Mesenchymal stem cell (in vitro differentiated cells and primary cell): Measurements from ENCODE around the gene FRY.

ENCODE experiments used
- DNase-seq: peaks from one replicate; pipeline ENCODE4 v3.0.0-alpha.2; 2013
- H2AFZ ChIP-seq: one replicate; pipeline ENCODE4 v1.6.1; 2013; ENCODE audit warnings: low read depth, mild to moderate bottlenecking, control low read depth, inconsistent platforms, low read length, moderate library complexity
- H2AK5ac ChIP-seq: 2 replicates; pipeline ENCODE4 v1.6.1; 2013; ENCODE audit warnings: low read length, moderate library complexity, mild to moderate bottlenecking, inconsistent platforms; ENCODE audit not compliant: severe bottlenecking
- H2BK120ac ChIP-seq: one replicate; pipeline ENCODE4 v1.6.1; 2013; ENCODE audit warnings: low read depth, mild to moderate bottlenecking, inconsistent platforms, low read length, moderate library complexity
- H2BK12ac ChIP-seq, 2 experiments: one replicate each; pipeline ENCODE4 v1.6.1; 2013; ENCODE audit warnings: inconsistent platforms in 2 of 2, low read length in 2 of 2, mild to moderate bottlenecking in 2 of 2, moderate library complexity in 2 of 2, control low read depth in 1 of 2
- H2BK15ac ChIP-seq: one replicate; pipeline ENCODE4 v1.6.1; 2013; ENCODE audit warnings: mild to moderate bottlenecking, low read depth, inconsistent platforms; ENCODE audit not compliant: poor library complexity, severe bottlenecking
- H2BK5ac ChIP-seq: 2 replicates; pipeline ENCODE4 v1.6.1; 2013; ENCODE audit warnings: low read depth, mild to moderate bottlenecking, low read length, control low read depth, inconsistent platforms; ENCODE audit not compliant: poor library complexity, severe bottlenecking
- H3K14ac ChIP-seq, 2 experiments: one replicate each; pipeline ENCODE4 v1.6.1; 2013; ENCODE audit warnings: inconsistent platforms in 2 of 2, low read length in 2 of 2, control low read depth in 1 of 2, mild to moderate bottlenecking in 1 of 2, moderate library complexity in 1 of 2
- H3K18ac ChIP-seq, 2 experiments: one replicate each; pipeline ENCODE4 v1.6.1; 2013; ENCODE audit warnings: inconsistent platforms in 2 of 2, low read length in 2 of 2, control low read depth in 1 of 2, low read depth in 1 of 2, mild to moderate bottlenecking in 1 of 2
- H3K23ac ChIP-seq, 2 experiments: one replicate each; pipeline ENCODE4 v1.6.1; 2013; ENCODE audit warnings: inconsistent platforms in 2 of 2, low read length in 2 of 2, mild to moderate bottlenecking in 2 of 2, moderate library complexity in 2 of 2, control low read depth in 1 of 2
- H3K27ac ChIP-seq: 2 replicates; pipeline ENCODE4 v1.5.1; 2013; ENCODE audit warnings: mild to moderate bottlenecking, moderate library complexity, low read length, control low read depth, inconsistent platforms; ENCODE audit not compliant: poor library complexity, severe bottlenecking
- H3K27me3 ChIP-seq, 2 experiments: 2 replicates each; pipeline versions ENCODE4 v1.6.1 to v1.7.0; 2013; ENCODE audit warnings: low read length in 2 of 2, mild to moderate bottlenecking in 2 of 2, moderate library complexity in 2 of 2, control low read depth in 1 of 2, inconsistent platforms in 1 of 2; ENCODE audit not compliant: control insufficient read depth in 1 of 2, insufficient read depth in 1 of 2
- H3K36me3 ChIP-seq, 2 experiments: 2 replicates each; pipeline versions ENCODE4 v1.6.1 to v1.7.0; 2013; ENCODE audit warnings: low read length in 2 of 2, control low read depth in 1 of 2, inconsistent platforms in 1 of 2, low read depth in 1 of 2, mild to moderate bottlenecking in 1 of 2; ENCODE audit not compliant: insufficient read depth in 2 of 2, control insufficient read depth in 1 of 2
- H3K4ac ChIP-seq, 2 experiments: one replicate each; pipeline ENCODE4 v1.6.1; 2013; ENCODE audit warnings: inconsistent platforms in 2 of 2, low read length in 2 of 2, mild to moderate bottlenecking in 2 of 2, moderate library complexity in 2 of 2, control low read depth in 1 of 2, low read depth in 1 of 2
- H3K4me1 ChIP-seq: 2 replicates; pipeline ENCODE4 v1.6.1; 2013; ENCODE audit warnings: low read depth, low read length, control low read depth; ENCODE audit not compliant: control insufficient read depth, insufficient read depth
- H3K4me2 ChIP-seq: 2 replicates; pipeline ENCODE4 v1.6.1; 2013; ENCODE audit warnings: low read length, mild to moderate bottlenecking, inconsistent platforms; ENCODE audit not compliant: poor library complexity, severe bottlenecking
- H3K4me3 ChIP-seq, 2 experiments: 2 replicates each; pipeline versions ENCODE4 v1.5.1 to v1.7.0; 2013; ENCODE audit warnings: low read length in 2 of 2, mild to moderate bottlenecking in 2 of 2, control low read depth in 1 of 2, low read depth in 1 of 2; ENCODE audit not compliant: insufficient read depth in 1 of 2
- H3K79me1 ChIP-seq: replicated peaks from 2 replicates; pipeline ENCODE4 v1.6.1; 2013; ENCODE audit warnings: mild to moderate bottlenecking, control low read depth, low read length, inconsistent platforms; ENCODE audit not compliant: poor library complexity, severe bottlenecking
- H3K9ac ChIP-seq: 2 replicates; pipeline ENCODE4 v1.7.0; 2013; ENCODE audit warnings: mild to moderate bottlenecking, low read length, moderate library complexity
- H3K9me3 ChIP-seq: 2 replicates; pipeline ENCODE4 v1.7.0; 2013; ENCODE audit warnings: mild to moderate bottlenecking, low read length; ENCODE audit not compliant: control insufficient read depth
- H4K8ac ChIP-seq: one replicate; pipeline ENCODE4 v1.6.1; 2013; ENCODE audit warnings: inconsistent platforms, mild to moderate bottlenecking, low read length, moderate library complexity
- H4K91ac ChIP-seq: one replicate; pipeline ENCODE4 v1.6.1; 2013; ENCODE audit warnings: mild to moderate bottlenecking, low read length, inconsistent platforms
- WGBS: methylation state at CpG from one replicate; pipeline ENCODE4 v1.1.7; 2013; ENCODE audit warnings: mixed read lengths; 5-methylcytosine and 5-hydroxymethylcytosine counted together

The FRY gene

DNA sequence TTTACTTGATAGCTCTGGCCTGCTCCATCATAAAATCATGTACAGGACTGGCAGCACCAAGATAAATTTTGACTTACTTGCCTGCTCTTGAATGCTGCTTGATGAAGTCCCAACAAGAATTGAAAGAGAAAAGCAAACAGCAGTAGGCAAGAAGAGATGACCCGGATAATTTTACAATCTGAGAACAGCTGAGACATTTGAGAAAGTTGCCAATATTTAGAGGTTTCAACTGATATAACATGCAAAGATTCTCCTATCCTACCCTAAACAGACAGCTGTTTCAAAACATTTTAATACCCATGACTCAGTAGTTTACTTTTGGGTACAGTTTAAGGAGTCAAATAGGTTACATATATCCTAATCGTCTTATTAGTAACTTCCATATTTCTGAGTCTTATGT lies 5.9 kb downstream of the FRY start:
- Histone ChIP-seq H3K4me1 (no peaks in the 10 kb centered on the region), H2BK5ac (no peak overlapping the region), H3K14ac (no peak overlapping the region), H2BK120ac (no peak overlapping the region), H2BK15ac (no peak overlapping the region), H2AFZ (no peak overlapping the region), H3K9ac (no peak overlapping the region), H4K91ac (no peak overlapping the region), H3K4me3 (no peak overlapping the region), H2AK5ac (no peak overlapping the region), H3K36me3 (no peaks in the 10 kb centered on the region), H4K8ac (no peak overlapping the region), H2BK12ac (no peak overlapping the region), H3K4me2 (no peak overlapping the region), H3K79me1 (no peaks in the 10 kb centered on the region), H3K27ac (no peak overlapping the region), H3K9me3 (no peaks in the 10 kb centered on the region), H3K23ac (no peak overlapping the region), H3K4ac (no peak overlapping the region), H3K27me3 (no peaks in the 10 kb centered on the region), H3K18ac (no peak overlapping the region)
- DNase-seq, result no peak
- 100% methylated on average over 1 of the region's 2 CpGs for WGBS

DNA sequence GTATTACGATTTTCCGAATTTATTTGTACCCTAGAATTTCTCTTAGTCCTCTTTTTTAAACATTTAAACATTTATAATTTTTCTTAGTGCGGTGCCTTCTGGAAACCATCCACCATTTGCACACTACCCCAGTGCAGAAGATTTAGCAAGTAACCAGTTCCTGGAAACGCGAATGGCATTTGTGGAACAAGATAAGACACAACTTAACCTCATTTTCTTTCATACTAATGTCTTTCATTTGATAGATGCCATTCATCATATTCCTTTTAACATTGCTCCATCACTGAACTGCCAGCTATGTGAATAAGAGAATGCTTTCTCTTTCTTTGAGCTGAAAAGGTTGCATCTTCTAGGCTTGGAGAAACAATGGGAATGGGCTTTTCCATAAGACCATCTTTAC lies 6.8 kb downstream of the FRY start:
- no peak overlapping the region for H2AFZ ChIP-seq
- no peak overlapping the region for H2BK12ac ChIP-seq
- no peak overlapping the region for H3K18ac ChIP-seq
- H3K23ac ChIP-seq, result no peak overlapping the region
- H2AK5ac ChIP-seq, result no peak overlapping the region
- H3K36me3 ChIP-seq, result no peaks in the 10 kb centered on the region
- no peak overlapping the region for H3K27ac ChIP-seq
- H3K27me3 ChIP-seq, result no peaks in the 10 kb centered on the region
- no peak overlapping the region for H4K91ac ChIP-seq
- no peak for DNase-seq
- no peaks in the 10 kb centered on the region for H3K4me1 ChIP-seq
- no peak overlapping the region for H2BK15ac ChIP-seq
- H3K79me1 ChIP-seq, result no peaks in the 10 kb centered on the region
- no peak overlapping the region for H3K4me3 ChIP-seq
- H3K9ac ChIP-seq, result no peak overlapping the region
- WGBS, result 98% methylated on average over 5 of the region's 5 CpGs
- H2BK120ac ChIP-seq, result no peak overlapping the region
- H3K4me2 ChIP-seq, result no peak overlapping the region
- no peak overlapping the region for H3K4ac ChIP-seq
- H3K14ac ChIP-seq, result no peak overlapping the region
- H3K9me3 ChIP-seq, result no peaks in the 10 kb centered on the region
- H2BK5ac ChIP-seq, result no peak overlapping the region
- no peak overlapping the region for H4K8ac ChIP-seq

- Histone ChIP-seq H3K18ac (no peak overlapping the region), H3K79me1 (no peaks in the 10 kb centered on the region), H3K9me3 (no peaks in the 10 kb centered on the region), H2AFZ (no peak overlapping the region), H3K23ac (no peak overlapping the region), H3K27me3 (no peaks in the 10 kb centered on the region), H2BK12ac (no peak overlapping the region), H3K4me3 (no peak overlapping the region), H3K9ac (no peak overlapping the region), H3K4ac (no peak overlapping the region), H4K8ac (no peak overlapping the region), H3K27ac (no peak overlapping the region), H4K91ac (no peak overlapping the region), H2BK5ac (no peak overlapping the region), H2AK5ac (no peak overlapping the region), H2BK15ac (no peak overlapping the region), H3K14ac (no peak overlapping the region), H3K36me3 (no peaks in the 10 kb centered on the region), H3K4me1 (no peaks in the 10 kb centered on the region), H3K4me2 (no peak overlapping the region), H2BK120ac (no peak overlapping the region)
- DNase-seq, result no peak
These were observed 7.5 kb downstream of the FRY start for GRCh38 chr13:32039056-32039455.

DNA sequence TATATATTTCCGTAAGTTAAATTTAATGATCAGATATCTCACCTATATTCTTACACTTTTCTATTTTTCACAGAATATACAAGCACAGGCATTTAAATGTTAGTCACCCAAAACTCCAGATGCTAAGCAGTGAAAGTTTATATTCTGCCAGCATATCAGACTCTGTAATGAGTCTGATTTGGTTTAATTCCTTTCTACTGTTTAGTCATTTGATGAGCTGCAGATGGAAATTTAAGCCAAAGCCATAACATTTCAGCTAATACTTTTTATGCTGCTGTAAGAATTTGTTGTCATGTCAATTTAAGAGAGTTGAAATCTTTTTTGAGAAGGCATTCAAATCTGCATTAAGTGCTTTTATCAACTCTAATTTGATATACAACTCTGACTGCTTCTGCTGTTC lies 8.0 kb downstream of the FRY start:
- Histone ChIP-seq H3K79me1 (no peaks in the 10 kb centered on the region), H3K4me1 (no peaks in the 10 kb centered on the region), H3K4ac (no peak overlapping the region), H4K8ac (no peak overlapping the region), H3K14ac (no peak overlapping the region), H3K27me3 (no peaks in the 10 kb centered on the region), H3K18ac (no peak overlapping the region), H3K9ac (no peak overlapping the region), H2BK15ac (no peak overlapping the region), H3K9me3 (no peaks in the 10 kb centered on the region), H2BK5ac (no peak overlapping the region), H2AK5ac (no peak overlapping the region), H3K36me3 (no peaks in the 10 kb centered on the region), H2AFZ (no peak overlapping the region), H3K4me2 (no peak overlapping the region), H4K91ac (no peak overlapping the region), H2BK12ac (no peak overlapping the region), H3K27ac (no peak overlapping the region), H3K23ac (no peak overlapping the region), H2BK120ac (no peak overlapping the region), H3K4me3 (no peak overlapping the region)
- DNase-seq, result no peak
- WGBS, result no CpG with 5 or more reads among the region's 1 CpG
